Glutamatergic neuron (in vitro differentiated cells): ENCODE measurements around the gene FRMD4A. TPM values are rescaled to one million over a fixed set of nuclear protein-coding genes. Genes with fewer than 3 reads are reported as not detected.
"Not testable (repeated sequence)": the region's sequence is repeated elsewhere in the genome, so short reads cannot be mapped to it uniquely, and the experiment has no call there.

Experiments used
- DNase-seq: peaks from one replicate; pipeline ENCODE4 v3.0.0; 2022
- H3K27ac Mint-ChIP-seq: one replicate; pipeline ENCODE4 v1.8.0; 2020; ENCODE audit warnings: mild to moderate bottlenecking, mixed read lengths, inconsistent platforms; ENCODE audit not compliant: unreplicated experiment
- H3K27me3 Mint-ChIP-seq: one replicate; pipeline ENCODE4 v1.8.0; 2020; ENCODE audit warnings: mild to moderate bottlenecking, moderate library complexity, mixed read lengths, inconsistent platforms; ENCODE audit not compliant: unreplicated experiment
- H3K36me3 Mint-ChIP-seq: one replicate; pipeline ENCODE4 v1.8.0; 2020; ENCODE audit warnings: mild to moderate bottlenecking, mixed read lengths, inconsistent platforms; ENCODE audit not compliant: unreplicated experiment
- H3K4me1 Mint-ChIP-seq: one replicate; pipeline ENCODE4 v1.8.0; 2020; ENCODE audit warnings: mild to moderate bottlenecking, low read depth, mixed read lengths, inconsistent platforms; ENCODE audit not compliant: unreplicated experiment
- H3K4me3 Mint-ChIP-seq: one replicate; pipeline ENCODE4 v1.8.0; 2020; ENCODE audit warnings: mild to moderate bottlenecking, mixed read lengths, inconsistent platforms; ENCODE audit not compliant: unreplicated experiment
- H3K9me3 Mint-ChIP-seq: one replicate; pipeline ENCODE4 v1.8.0; 2020; ENCODE audit warnings: mild to moderate bottlenecking, moderate library complexity, mixed read lengths, inconsistent platforms; ENCODE audit not compliant: unreplicated experiment
- total RNA-seq: library from RNA; stranded (reverse); fragmentation: NEBNext Ultra II Directional; extraction: Animal tissue kit (Norgen Biotek cat#: 25700); gene quantifications from one replicate; pipeline ENCODE4 v1.2.1, GENCODE V29; 2021; ENCODE audit not compliant: unreplicated experiment
- TF ChIP-seq, protein P1 (sequence below): fragments of 200-600 bp; sonication (generic); IDR thresholded peaks from one replicate; pipeline ENCODE4 v1.5.0; 2021; ENCODE audit not compliant: partially characterized antibody, unreplicated experiment

The FRMD4A gene
- total RNA-seq, 1 donor from 2014 or later: 70.6 TPM

DNA sequence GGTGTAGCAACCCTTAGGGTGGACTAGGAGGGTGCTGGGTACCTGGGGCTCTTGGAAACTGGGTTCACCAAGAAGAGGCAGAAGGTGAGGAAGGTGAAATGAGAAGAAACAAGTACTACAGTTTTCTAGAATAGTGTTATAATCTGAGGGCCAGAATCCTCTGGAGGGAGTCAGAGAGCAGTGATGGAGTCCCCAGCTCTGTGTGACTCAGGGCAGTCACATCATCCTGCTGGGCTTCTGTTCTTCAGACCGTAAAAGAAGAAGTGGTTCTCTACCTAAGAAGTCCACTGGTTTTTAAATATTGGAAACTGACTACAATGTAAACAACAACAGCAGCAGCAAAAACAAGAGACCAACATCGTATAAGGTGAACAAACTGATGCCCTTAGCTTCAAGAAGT is 546.7 kb downstream of the FRMD4A start:
- DNase-seq: no peak
- Mint-ChIP-seq H3K4me3 (no peak overlapping the region), H3K9me3 (peaks cover 4% of the 10 kb centered on the region), H3K4me1 (peaks cover 16% of the 10 kb centered on the region), H3K27me3 (peaks cover 6% of the 10 kb centered on the region), H3K27ac (no peak overlapping the region), H3K36me3 (no peaks in the 10 kb centered on the region)
- TF ChIP-seq, protein P1, sequence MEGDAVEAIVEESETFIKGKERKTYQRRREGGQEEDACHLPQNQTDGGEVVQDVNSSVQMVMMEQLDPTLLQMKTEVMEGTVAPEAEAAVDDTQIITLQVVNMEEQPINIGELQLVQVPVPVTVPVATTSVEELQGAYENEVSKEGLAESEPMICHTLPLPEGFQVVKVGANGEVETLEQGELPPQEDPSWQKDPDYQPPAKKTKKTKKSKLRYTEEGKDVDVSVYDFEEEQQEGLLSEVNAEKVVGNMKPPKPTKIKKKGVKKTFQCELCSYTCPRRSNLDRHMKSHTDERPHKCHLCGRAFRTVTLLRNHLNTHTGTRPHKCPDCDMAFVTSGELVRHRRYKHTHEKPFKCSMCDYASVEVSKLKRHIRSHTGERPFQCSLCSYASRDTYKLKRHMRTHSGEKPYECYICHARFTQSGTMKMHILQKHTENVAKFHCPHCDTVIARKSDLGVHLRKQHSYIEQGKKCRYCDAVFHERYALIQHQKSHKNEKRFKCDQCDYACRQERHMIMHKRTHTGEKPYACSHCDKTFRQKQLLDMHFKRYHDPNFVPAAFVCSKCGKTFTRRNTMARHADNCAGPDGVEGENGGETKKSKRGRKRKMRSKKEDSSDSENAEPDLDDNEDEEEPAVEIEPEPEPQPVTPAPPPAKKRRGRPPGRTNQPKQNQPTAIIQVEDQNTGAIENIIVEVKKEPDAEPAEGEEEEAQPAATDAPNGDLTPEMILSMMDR: no peak

DNA sequence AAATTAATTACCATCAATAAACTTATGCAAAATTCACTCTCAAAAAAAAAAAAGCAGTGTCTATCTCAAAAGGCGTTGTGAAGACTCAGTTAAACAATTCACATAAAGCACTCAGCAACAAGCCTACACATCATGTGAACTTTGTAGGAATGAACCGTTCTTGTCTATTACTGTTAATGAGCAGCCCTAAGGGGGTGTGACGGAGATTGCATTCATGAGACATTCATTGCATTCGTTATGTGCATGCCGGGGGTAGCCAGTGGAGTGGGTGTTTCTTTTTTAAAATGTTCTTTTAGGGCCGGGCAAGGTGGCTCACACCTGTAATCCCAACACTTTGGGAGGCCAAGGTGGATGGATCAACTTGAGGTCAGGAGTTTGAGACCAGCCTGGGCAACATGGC is 551.0 kb downstream of the FRMD4A start:
- H3K27me3 Mint-ChIP-seq: peaks cover 2% of the 10 kb centered on the region
- peaks cover 10% of the 10 kb centered on the region for H3K4me1 Mint-ChIP-seq
- no peak for DNase-seq
- H3K36me3 Mint-ChIP-seq: peaks cover 5% of the 10 kb centered on the region
- TF ChIP-seq, protein P1: no peak
- H3K9me3 Mint-ChIP-seq: peaks cover 4% of the 10 kb centered on the region
- no peak overlapping the region for H3K4me3 Mint-ChIP-seq
- H3K27ac Mint-ChIP-seq: no peak overlapping the region

DNA sequence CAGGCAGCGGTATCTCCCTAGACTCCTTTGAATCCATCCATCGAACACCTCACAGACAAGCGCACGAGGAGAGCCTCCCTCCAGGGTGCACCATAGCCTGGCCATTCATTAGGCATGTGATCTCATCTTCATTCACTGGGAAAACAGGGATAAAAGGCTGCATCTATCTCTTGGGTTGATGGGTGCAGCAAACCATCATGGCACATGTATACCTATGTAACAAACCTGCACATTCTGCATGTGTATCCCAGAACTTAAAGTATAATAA is 552.1 kb downstream of the FRMD4A start:
- Mint-ChIP-seq H3K27ac (peak overlapping the region; percentile 7), H3K4me1 (peaks cover 12% of the 10 kb centered on the region)
- not testable (repeated sequence) for H3K36me3 Mint-ChIP-seq, H3K9me3 Mint-ChIP-seq, H3K27me3 Mint-ChIP-seq, H3K4me3 Mint-ChIP-seq
- DNase-seq: peak; percentile 42

DNA sequence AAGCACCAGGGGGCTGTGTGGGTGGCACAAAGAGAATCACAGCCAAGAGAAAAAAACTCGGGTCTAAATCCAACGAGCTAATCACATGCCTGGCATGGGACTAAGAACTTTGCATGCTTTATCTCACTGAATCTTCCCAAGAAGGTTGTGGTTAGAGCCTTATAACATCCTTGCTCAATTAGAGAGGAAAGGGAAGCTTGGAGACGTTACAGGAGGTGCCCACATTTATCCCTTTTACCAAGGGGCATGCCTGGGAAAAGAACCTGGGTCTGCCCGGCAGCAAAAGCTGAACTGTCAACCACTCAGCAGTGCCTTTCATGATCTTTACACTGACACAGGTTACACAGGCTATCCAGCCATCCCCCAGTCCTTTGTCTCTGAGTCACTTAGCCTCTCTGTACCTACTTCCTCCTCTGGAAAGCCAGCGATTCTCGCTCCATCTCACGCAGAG is 553.8 kb downstream of the FRMD4A start:
- Mint-ChIP-seq H3K4me1 (peaks cover 12% of the 10 kb centered on the region), H3K27me3 (peaks cover 6% of the 10 kb centered on the region)

DNA sequence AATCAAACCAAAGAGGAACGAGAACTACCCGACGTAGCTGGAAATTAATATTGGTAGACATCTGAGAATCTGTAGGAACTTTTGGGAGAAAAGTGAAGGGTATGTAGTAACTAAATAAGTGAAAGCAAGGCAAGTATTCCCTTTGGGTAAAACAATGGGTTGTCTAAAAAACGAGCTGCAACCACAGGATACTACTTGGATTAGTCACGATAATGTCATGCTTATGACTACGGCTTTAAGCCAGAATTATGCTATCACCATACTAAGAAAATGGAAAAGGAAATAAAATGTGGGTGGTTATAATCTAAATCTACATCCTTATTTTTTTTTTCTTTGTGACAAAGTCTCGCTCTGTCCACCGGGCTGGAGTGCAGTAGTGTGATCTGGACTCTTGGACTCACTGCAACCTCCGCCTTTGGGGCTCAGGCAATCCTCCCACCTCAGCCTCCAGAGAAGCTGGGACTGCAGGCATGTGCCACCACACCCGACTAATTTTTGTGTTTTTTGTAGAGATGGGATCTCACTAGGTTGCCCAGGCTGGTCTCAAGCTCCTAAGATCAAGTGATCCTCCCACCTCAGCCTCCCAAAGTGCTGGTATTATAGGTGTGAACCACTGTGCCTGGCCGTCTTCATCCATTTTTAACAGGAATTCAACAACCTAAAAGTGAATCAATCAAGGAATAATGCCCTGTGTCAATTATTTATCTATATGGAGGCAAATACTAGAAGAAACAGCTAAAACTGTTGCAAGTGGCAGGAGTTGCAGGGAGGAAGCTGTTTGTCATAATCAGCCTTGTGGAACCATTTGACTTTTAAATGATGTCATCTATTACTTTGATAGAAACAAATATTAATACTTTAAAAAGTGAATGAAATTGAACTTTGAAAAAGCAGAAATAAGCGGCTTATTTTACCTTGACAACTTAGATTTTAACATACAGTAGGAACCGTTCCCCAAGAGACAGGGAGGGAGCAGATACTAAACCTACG is 554.6 kb downstream of the FRMD4A start:
- TF ChIP-seq, protein P1: no peak
- peaks cover 6% of the 10 kb centered on the region for H3K27me3 Mint-ChIP-seq
- no peak overlapping the region for H3K27ac Mint-ChIP-seq
- H3K4me1 Mint-ChIP-seq: peaks cover 12% of the 10 kb centered on the region
- H3K36me3 Mint-ChIP-seq: peaks cover 5% of the 10 kb centered on the region
- no peak for DNase-seq
- no peak overlapping the region for H3K4me3 Mint-ChIP-seq
- H3K9me3 Mint-ChIP-seq: peaks cover 4% of the 10 kb centered on the region

More for the DNA sequence above, 553.8 kb downstream of the FRMD4A start:
- Mint-ChIP-seq H3K9me3 (peaks cover 4% of the 10 kb centered on the region), H3K27ac (no peak overlapping the region), H3K36me3 (peaks cover 5% of the 10 kb centered on the region), H3K4me3 (no peak overlapping the region)
- DNase-seq: no peak
- TF ChIP-seq, protein P1: no peak
